ENCODE measurements around the gene SCAI.

GRCh38 chr9:124964056-124964455, 179.3 kb downstream of the SCAI start:
- TF ChIP-seq CTCF (tag by site-specific recombination; IDR thresholded peaks at IDR 0.05) = no peak
- TF ChIP-seq YY1 (tag by site-specific recombination; IDR thresholded peaks at IDR 0.05) = no peak
